GM12891 (cell line): Measurements from ENCODE around the gene AUH.

Experiments used
- PAX5 ChIP-seq: IDR thresholded peaks from 2 replicates; pipeline ENCODE4 v1.6.1; 2011; ENCODE audit warnings: low read length, moderate library complexity, mild to moderate bottlenecking; ENCODE audit not compliant: insufficient read depth, severe bottlenecking
- POLR2A ChIP-seq: IDR thresholded peaks from 2 replicates; pipeline ENCODE4 v1.6.1; 2011; ENCODE audit warnings: low read depth, low read length, control low read depth
- POLR2AphosphoS5 ChIP-seq: IDR thresholded peaks from 2 replicates; pipeline ENCODE4 v1.6.1; 2011; ENCODE audit warnings: low read depth, low read length, control low read depth
- POU2F2 ChIP-seq: IDR thresholded peaks from 2 replicates; pipeline ENCODE4 v1.6.1; 2011; ENCODE audit warnings: low read depth, mild to moderate bottlenecking, control low read depth, low read length, moderate library complexity
- SPI1 ChIP-seq: IDR thresholded peaks from 2 replicates; pipeline ENCODE4 v1.6.1; 2011; ENCODE audit warnings: low read depth, low read length, control low read depth
- TAF1 ChIP-seq: IDR thresholded peaks from 2 replicates; pipeline ENCODE4 v1.6.1; 2011; ENCODE audit warnings: low read depth, low read length, control low read depth

DNA sequence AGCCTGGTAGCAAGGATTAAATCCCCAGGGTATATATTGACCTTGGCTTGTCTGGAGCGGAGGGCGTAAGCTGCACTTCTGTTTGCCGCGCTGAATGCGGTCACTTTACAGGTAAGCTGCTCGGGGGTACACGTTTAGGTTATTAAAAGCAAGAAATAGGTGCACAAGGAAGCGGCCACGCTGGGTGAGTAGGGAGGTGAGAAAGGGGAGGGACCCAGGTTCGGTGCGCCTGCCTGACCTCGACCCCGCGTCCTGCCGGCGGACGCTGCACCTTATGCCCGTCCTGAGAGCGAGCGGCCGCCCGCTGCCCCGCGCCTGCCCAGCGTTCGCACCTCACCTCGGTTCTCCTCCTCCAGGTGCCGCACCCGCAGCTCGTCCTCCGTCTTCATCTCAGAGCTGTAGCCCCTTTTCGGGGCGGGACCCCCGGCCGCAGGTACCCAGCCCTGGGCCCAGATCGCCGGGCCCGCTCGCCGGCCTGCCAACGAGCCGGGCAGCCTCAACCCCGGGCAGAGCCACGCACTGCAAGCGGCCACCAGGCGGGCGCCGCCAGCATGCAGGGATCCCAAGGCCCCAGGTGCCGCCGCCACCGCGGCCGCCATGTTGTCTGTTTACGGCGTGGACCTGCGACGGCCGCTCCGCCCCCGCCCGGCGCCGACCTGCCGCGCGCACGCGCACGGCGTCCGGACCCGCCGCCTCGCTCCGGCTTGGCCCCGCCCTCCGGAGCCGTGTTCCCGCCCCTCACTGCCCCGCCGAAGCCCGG lies at the start of gene AUH:
- TF ChIP-seq POLR2A (peak; percentile 55; the same call in 1 of the 2 replicates), POLR2AphosphoS5 (peak; percentile 43; the same call in 1 of the 2 replicates), POU2F2 (no peak), TAF1 (peak; percentile 80), PAX5 (peak; percentile 4), SPI1 (no peak)
